CD14-positive monocyte (primary cell): Measurements from ENCODE around the gene WNT3. TPM values are rescaled to one million over a fixed set of nuclear protein-coding genes. Genes with fewer than 3 reads are reported as not detected.

Source experiments
- DNase-seq, 3 donors: peaks; one replicate each; pipeline ENCODE4 v3.0.0-alpha.2; 2011 to 2022
- H2AFZ ChIP-seq: 2 replicates; pipeline ENCODE4 v1.6.0; 2012; ENCODE audit warnings: mild to moderate bottlenecking, low read depth, low read length, inconsistent platforms; ENCODE audit not compliant: insufficient read depth, poor library complexity, severe bottlenecking
- H3K27ac ChIP-seq, 2 donors: 1 replicate in 1 of 2; 2 replicates in 1 of 2; pipeline ENCODE4 v1.5.1; 2012 to 2013; ENCODE audit warnings: low read length in 2 of 2, control low read depth in 1 of 2, inconsistent platforms in 1 of 2, low read depth in 1 of 2, mild to moderate bottlenecking in 1 of 2
- H3K27me3 ChIP-seq, 2 donors: one replicate each; pipeline versions ENCODE4 v1.6.0 to v1.6.1; 2011 to 2013; ENCODE audit warnings: low read length in 2 of 2; ENCODE audit not compliant: control insufficient read depth in 2 of 2, insufficient read depth in 2 of 2
- H3K36me3 ChIP-seq, 2 donors: replicated peaks in 1 of 2; 1 replicate in 1 of 2; 2 replicates in 1 of 2; pipeline versions ENCODE4 v1.5.1 to v1.6.1; 2012 to 2013; ENCODE audit warnings: low read length in 2 of 2, control low read depth in 1 of 2, inconsistent platforms in 1 of 2, mild to moderate bottlenecking in 1 of 2; ENCODE audit not compliant: insufficient read depth in 2 of 2, control insufficient read depth in 1 of 2
- H3K4me1 ChIP-seq, 2 donors: 1 replicate in 1 of 2; 2 replicates in 1 of 2; pipeline versions ENCODE4 v1.5.1 to v1.6.1; 2012 to 2013; ENCODE audit warnings: low read length in 2 of 2, control low read depth in 1 of 2, inconsistent platforms in 1 of 2, mild to moderate bottlenecking in 1 of 2, moderate library complexity in 1 of 2; ENCODE audit not compliant: insufficient read depth in 2 of 2, control insufficient read depth in 1 of 2
- H3K4me2 ChIP-seq: replicated peaks from 2 replicates; pipeline ENCODE3; 2012; ENCODE audit warnings: low read length, moderate library complexity, mild to moderate bottlenecking; ENCODE audit not compliant: poor library complexity, severe bottlenecking; ENCODE audit errors: extremely low read depth
- H3K4me3 ChIP-seq, 3 experiments: fragments of 200-600 bp in 1 of 3; sonication (generic) in 1 of 3; replicated peaks in 1 of 3; 1 replicate in 2 of 3; 2 replicates in 1 of 3; pipeline ENCODE4 v1.5.1; 2011 to 2013; ENCODE audit warnings: low read length in 3 of 3, mild to moderate bottlenecking in 3 of 3, control low read depth in 2 of 3, low read depth in 2 of 3, inconsistent platforms in 1 of 3, moderate library complexity in 1 of 3
- H3K79me2 ChIP-seq: 2 replicates; pipeline ENCODE4 v1.6.0; 2012; ENCODE audit warnings: mild to moderate bottlenecking, control low read depth, inconsistent platforms, low read length, moderate library complexity; ENCODE audit not compliant: insufficient read depth
- H3K9ac ChIP-seq: 2 replicates; pipeline ENCODE4 v1.6.0; 2017; ENCODE audit warnings: low read length, mild to moderate bottlenecking; ENCODE audit not compliant: insufficient read depth, poor library complexity, severe bottlenecking
- H3K9me3 ChIP-seq, 2 donors: replicated peaks in 1 of 2; 1 replicate in 1 of 2; 2 replicates in 1 of 2; pipeline versions ENCODE4 v1.5.1 to v1.6.1; 2012 to 2013; ENCODE audit warnings: low read length in 2 of 2, control low read depth in 1 of 2; ENCODE audit not compliant: control insufficient read depth in 1 of 2, insufficient read depth in 1 of 2
- H4K20me1 ChIP-seq: 2 replicates; pipeline ENCODE4 v1.6.0; 2012; ENCODE audit warnings: mild to moderate bottlenecking, low read length, control low read depth, moderate library complexity; ENCODE audit not compliant: insufficient read depth
- H3K27ac Mint-ChIP-seq, 7 donors: one replicate each; pipeline ENCODE4 v1.8.0; 2020; ENCODE audit warnings: mild to moderate bottlenecking in 7 of 7, mixed read lengths in 7 of 7, moderate library complexity in 6 of 7, inconsistent platforms in 2 of 7
- H3K27me3 Mint-ChIP-seq, 3 donors: one replicate each; pipeline ENCODE4 v1.8.0; 2021 to 2022; ENCODE audit warnings: low read depth in 3 of 3, mild to moderate bottlenecking in 3 of 3, mixed read lengths in 3 of 3, moderate library complexity in 3 of 3, inconsistent platforms in 1 of 3
- H3K36me3 Mint-ChIP-seq, 2 donors: one replicate each; pipeline ENCODE4 v1.8.0; 2020; ENCODE audit warnings: mixed read lengths in 2 of 2, inconsistent platforms in 1 of 2, mild to moderate bottlenecking in 1 of 2
- H3K4me1 Mint-ChIP-seq: one replicate; pipeline ENCODE4 v1.8.0; 2020; ENCODE audit warnings: mild to moderate bottlenecking, mixed read lengths
- H3K4me3 Mint-ChIP-seq, 2 donors: one replicate each; pipeline ENCODE4 v1.8.0; 2020; ENCODE audit warnings: mild to moderate bottlenecking in 2 of 2, mixed read lengths in 2 of 2, moderate library complexity in 1 of 2
- H3K9me3 Mint-ChIP-seq, 7 donors: one replicate each; pipeline ENCODE4 v1.8.0; 2020 to 2022; ENCODE audit warnings: mixed read lengths in 7 of 7, mild to moderate bottlenecking in 6 of 7, moderate library complexity in 6 of 7, inconsistent platforms in 2 of 7
- WGBS: methylation state at CpG from one replicate; pipeline ENCODE4 v1.1.5; 2013; ENCODE audit warnings: missing lambda C conversion rate; ENCODE audit not compliant: insufficient coverage; 5-methylcytosine and 5-hydroxymethylcytosine counted together
- intact Hi-C, 2 donors: fragments of 100-400 bp; cut with micrococcal nuclease; formaldehyde crosslinking; loops; one replicate each; pipeline versions ENCODE4 v1.15.0 to v1.15.1; 2023
- polyA plus RNA-seq, 3 donors: library from polyadenylated mRNA; depleted of rRNA in 1 of 3; unstranded in 2 of 3; stranded (reverse) in 1 of 3; fragments of 300-500 nt in 2 of 3; fragments of >200 nt in 1 of 3; fragmentation: Illumina TruSeq in 2 of 3; gene quantifications; 1 replicate in 2 of 3; 2 replicates in 1 of 3; pipeline ENCODE4 v1.2.3, GENCODE V29; 2012 to 2021
- TF ChIP-seq, protein P1 (sequence below): fragments of 200-600 bp; IDR thresholded peaks from one replicate; pipeline ENCODE4 v1.8.0; 2022; ENCODE audit warnings: antibody characterized with exemption, mild to moderate bottlenecking

WNT3 gene
- polyA plus RNA-seq, 3 donors = 0.01 TPM; not detected in 2

DNA sequence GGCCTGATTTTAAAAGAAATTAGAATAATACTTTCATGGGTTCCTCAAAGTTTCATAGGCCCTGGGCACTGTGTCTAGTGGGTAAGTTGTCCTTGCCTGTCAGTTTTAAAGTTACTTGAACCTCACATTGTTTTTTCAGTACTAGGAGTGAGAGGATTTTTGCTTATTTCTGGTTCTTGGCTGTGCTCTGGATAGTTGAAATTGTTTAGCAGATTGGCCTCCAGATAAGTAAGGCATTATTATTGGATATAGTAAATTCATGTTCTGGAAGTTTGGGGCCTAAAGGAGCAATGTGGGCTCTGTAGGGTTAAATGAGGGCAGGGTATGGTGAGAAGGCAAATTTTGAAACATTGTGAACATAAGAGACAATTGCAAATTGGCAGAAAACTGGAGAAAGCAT lies 78.5 kb downstream of the WNT3 start:
- intact Hi-C loops = no loop called here
- Histone ChIP-seq H2AFZ (no peak overlapping the region), H3K36me3 (peaks cover 25 to 74% of the 10 kb centered on the region in 2 donors), H3K9ac (no peak overlapping the region), H3K4me3 (no peak overlapping the region), H3K27me3 (no peaks in the 10 kb centered on the region), H4K20me1 (peaks cover 6% of the 10 kb centered on the region), H3K4me1 (no peaks in the 10 kb centered on the region), H3K79me2 (no peaks in the 10 kb centered on the region), H3K4me2 (no peak overlapping the region), H3K9me3 (no peaks in the 10 kb centered on the region), H3K27ac (no peak overlapping the region)
- Mint-ChIP-seq H3K4me1 (peaks cover 2% of the 10 kb centered on the region), H3K27ac (peak overlapping the region in 1 of 7 donors; percentile 18), H3K36me3 (peaks cover 49 to 67% of the 10 kb centered on the region in 2 donors), H3K4me3 (no peak overlapping the region), H3K27me3 (no peaks in the 10 kb centered on the region), H3K9me3 (peaks cover 0 to 1% (median 0%) of the 10 kb centered on the region in 7 donors)
- no peak for DNase-seq
- TF ChIP-seq, protein P1, sequence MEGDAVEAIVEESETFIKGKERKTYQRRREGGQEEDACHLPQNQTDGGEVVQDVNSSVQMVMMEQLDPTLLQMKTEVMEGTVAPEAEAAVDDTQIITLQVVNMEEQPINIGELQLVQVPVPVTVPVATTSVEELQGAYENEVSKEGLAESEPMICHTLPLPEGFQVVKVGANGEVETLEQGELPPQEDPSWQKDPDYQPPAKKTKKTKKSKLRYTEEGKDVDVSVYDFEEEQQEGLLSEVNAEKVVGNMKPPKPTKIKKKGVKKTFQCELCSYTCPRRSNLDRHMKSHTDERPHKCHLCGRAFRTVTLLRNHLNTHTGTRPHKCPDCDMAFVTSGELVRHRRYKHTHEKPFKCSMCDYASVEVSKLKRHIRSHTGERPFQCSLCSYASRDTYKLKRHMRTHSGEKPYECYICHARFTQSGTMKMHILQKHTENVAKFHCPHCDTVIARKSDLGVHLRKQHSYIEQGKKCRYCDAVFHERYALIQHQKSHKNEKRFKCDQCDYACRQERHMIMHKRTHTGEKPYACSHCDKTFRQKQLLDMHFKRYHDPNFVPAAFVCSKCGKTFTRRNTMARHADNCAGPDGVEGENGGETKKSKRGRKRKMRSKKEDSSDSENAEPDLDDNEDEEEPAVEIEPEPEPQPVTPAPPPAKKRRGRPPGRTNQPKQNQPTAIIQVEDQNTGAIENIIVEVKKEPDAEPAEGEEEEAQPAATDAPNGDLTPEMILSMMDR = no peak

DNA sequence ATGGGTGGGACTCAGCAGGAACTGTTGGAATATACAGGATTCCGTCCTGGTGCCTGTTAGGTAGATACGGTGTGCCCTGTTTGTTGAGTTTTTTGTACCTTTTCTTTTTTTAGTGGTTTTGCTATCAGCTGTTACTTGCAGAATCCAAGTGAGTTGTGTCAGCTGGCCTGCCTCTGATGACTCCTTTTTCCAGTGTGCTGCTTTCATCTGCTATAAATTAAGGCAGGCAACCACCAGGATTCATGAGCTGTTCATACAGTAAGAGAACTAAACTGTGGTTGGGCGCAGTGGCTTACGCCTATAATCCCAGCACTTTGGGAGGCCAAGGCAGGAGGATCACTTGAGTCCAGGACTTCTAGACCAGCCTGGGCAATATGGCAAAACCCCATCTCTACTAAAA lies 79.9 kb downstream of the WNT3 start:
- Mint-ChIP-seq H3K4me1 (peaks cover 2% of the 10 kb centered on the region), H3K36me3 (peaks cover 41 to 69% of the 10 kb centered on the region in 2 donors), H3K9me3 (no peaks in the 10 kb centered on the region), H3K4me3 (no peak overlapping the region), H3K27ac (no peak overlapping the region), H3K27me3 (no peaks in the 10 kb centered on the region)
- Histone ChIP-seq H3K36me3 (peaks cover 29 to 68% of the 10 kb centered on the region in 2 donors), H3K4me3 (no peak overlapping the region), H3K4me2 (no peak overlapping the region), H3K9ac (no peak overlapping the region), H3K27ac (no peak overlapping the region), H3K79me2 (no peaks in the 10 kb centered on the region), H3K27me3 (no peaks in the 10 kb centered on the region), H4K20me1 (peaks cover 5% of the 10 kb centered on the region), H2AFZ (no peak overlapping the region), H3K9me3 (no peaks in the 10 kb centered on the region), H3K4me1 (no peaks in the 10 kb centered on the region)
- intact Hi-C loops = no loop called here
- no peak for DNase-seq
- TF ChIP-seq, protein P1 = no peak
- WGBS = 100% methylated on average over 3 of the region's 4 CpGs
